Measurements from ENCODE around the gene CSTPP1. TPM values are rescaled to one million over a fixed set of nuclear protein-coding genes. Genes with fewer than 3 reads are reported as not detected.

CSTPP1 gene
- polyA plus RNA-seq, 1 donor (not counting 4 experiments of a cell fraction or from before 2014, with no cell fraction given), result 20.0 TPM

DNA sequence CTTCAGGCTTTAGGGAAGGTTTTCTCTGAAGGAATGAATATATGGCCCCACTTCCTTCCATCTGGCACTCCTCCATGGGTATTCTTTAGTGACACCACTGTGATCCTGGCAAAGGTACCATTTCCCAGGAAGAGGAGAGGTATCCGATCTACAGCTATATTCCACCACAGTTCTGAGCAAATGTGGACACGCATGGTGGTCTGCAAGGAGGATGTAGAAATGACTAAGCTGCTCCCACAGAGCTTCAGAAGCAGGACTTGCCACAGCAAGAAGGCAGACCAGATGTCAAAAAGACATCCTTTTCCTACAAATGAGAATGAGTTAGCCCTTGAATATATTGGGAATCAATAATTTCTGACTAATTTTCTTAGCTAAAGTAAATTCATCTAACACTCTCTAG lies 194.6 kb downstream of the CSTPP1 start:
- no peaks in the 10 kb centered on the region for H4K20me1 ChIP-seq (ENCODE audit: control insufficient read depth, extremely low read depth, insufficient read depth, low read length)
- FAIRE-seq (no peak), DNase-seq (ENCODE audit: low read depth, low spot score) (no peak)
- H3K36me3 ChIP-seq (ENCODE audit: control insufficient read depth in 2 of 2, extremely low read depth in 1 of 2, insufficient read depth in 2 of 2, low read length in 2 of 2), result no peaks in the 10 kb centered on the region
- H3K4me2 ChIP-seq (ENCODE audit: control insufficient read depth, extremely low read depth, insufficient read depth, low read depth, low read length), result no peak overlapping the region
- H3K9me1 ChIP-seq (ENCODE audit: control insufficient read depth, extremely low read depth, insufficient read depth, low read length), result no peaks in the 10 kb centered on the region
- H2AFZ ChIP-seq (ENCODE audit: control insufficient read depth, low read length), result no peak overlapping the region
- TF ChIP-seq CTCF (optimal IDR thresholded peaks at IDR 0.05 in 1 of 3, IDR thresholded peaks at IDR 0.05 in 1 of 3, conservative IDR thresholded peaks at IDR 0.05 in 1 of 3; ENCODE audit: extremely low read depth in 1 of 3, insufficient read depth in 2 of 3, low read length in 3 of 3), result no peak
- TF ChIP-seq EZH2 (IDR thresholded peaks at IDR 0.05; ENCODE audit: low read length), result no peak
- dilution Hi-C loops (cut with MboI; ENCODE audit: extremely low pct_ligation_motif_present, low sequenced_read_pairs), result no loop called here
- no peak overlapping the region for H3K4me3 ChIP-seq (ENCODE audit: control insufficient read depth in 2 of 3, extremely low read depth in 1 of 3, insufficient read depth in 2 of 3, low read depth in 1 of 3, low read length in 3 of 3)
- no peak overlapping the region for H3K27ac ChIP-seq (ENCODE audit: control insufficient read depth, insufficient read depth, low read length)
- H3K9ac ChIP-seq (ENCODE audit: control insufficient read depth, extremely low read depth, insufficient read depth, low read length), result no peak overlapping the region
- H3K4me1 ChIP-seq (ENCODE audit: control insufficient read depth, extremely low read depth, insufficient read depth, low read length), result peaks cover 2% of the 10 kb centered on the region
- no peaks in the 10 kb centered on the region for H3K9me3 ChIP-seq (ENCODE audit: control insufficient read depth, low read depth, low read length)
- no peaks in the 10 kb centered on the region for H3K27me3 ChIP-seq (ENCODE audit: control insufficient read depth, extremely low read depth, insufficient read depth, low read length)
- H3K79me2 ChIP-seq (ENCODE audit: control insufficient read depth, insufficient read depth, low read length), result no peaks in the 10 kb centered on the region

- Histone ChIP-seq H3K27ac (ENCODE audit: control insufficient read depth, insufficient read depth, low read length) (no peak overlapping the region), H3K27me3 (ENCODE audit: control insufficient read depth, extremely low read depth, insufficient read depth, low read length) (no peaks in the 10 kb centered on the region), H3K4me1 (ENCODE audit: control insufficient read depth, extremely low read depth, insufficient read depth, low read length) (no peaks in the 10 kb centered on the region), H3K9ac (ENCODE audit: control insufficient read depth, extremely low read depth, insufficient read depth, low read length) (no peak overlapping the region), H3K79me2 (ENCODE audit: control insufficient read depth, insufficient read depth, low read length) (no peaks in the 10 kb centered on the region), H3K4me3 (ENCODE audit: control insufficient read depth in 2 of 3, extremely low read depth in 1 of 3, insufficient read depth in 2 of 3, low read depth in 1 of 3, low read length in 3 of 3) (no peak overlapping the region), H3K9me3 (ENCODE audit: control insufficient read depth, low read depth, low read length) (no peaks in the 10 kb centered on the region), H4K20me1 (ENCODE audit: control insufficient read depth, extremely low read depth, insufficient read depth, low read length) (no peaks in the 10 kb centered on the region), H2AFZ (ENCODE audit: control insufficient read depth, low read length) (no peak overlapping the region), H3K4me2 (ENCODE audit: control insufficient read depth, extremely low read depth, insufficient read depth, low read depth, low read length) (no peak overlapping the region), H3K9me1 (ENCODE audit: control insufficient read depth, extremely low read depth, insufficient read depth, low read length) (no peaks in the 10 kb centered on the region), H3K36me3 (ENCODE audit: control insufficient read depth in 2 of 2, extremely low read depth in 1 of 2, insufficient read depth in 2 of 2, low read length in 2 of 2) (peaks cover 0 to 2% of the 10 kb centered on the region in 2 experiments)
- no peak for TF ChIP-seq CTCF (optimal IDR thresholded peaks at IDR 0.05 in 1 of 3, IDR thresholded peaks at IDR 0.05 in 1 of 3, conservative IDR thresholded peaks at IDR 0.05 in 1 of 3; ENCODE audit: extremely low read depth in 1 of 3, insufficient read depth in 2 of 3, low read length in 3 of 3)
- TF ChIP-seq EZH2 (IDR thresholded peaks at IDR 0.05; ENCODE audit: low read length), result no peak
- no peak for DNase-seq (ENCODE audit: low read depth, low spot score)
- dilution Hi-C loops (cut with MboI; ENCODE audit: extremely low pct_ligation_motif_present, low sequenced_read_pairs), result no loop called here
- FAIRE-seq, result no peak
Observed at GRCh38 chr11:47132490-47132889, 195.9 kb downstream of the CSTPP1 start.
